GM19372 (cell line): Measurements from ENCODE around the gene STRIP1.
A peak's percentile ranks its signal among the peaks of the same experiment; 100 is the strongest.
"Not testable (repeated sequence)": the region's sequence is repeated elsewhere in the genome, so short reads cannot be mapped to it uniquely, and the experiment has no call there.

Experiments
- ATAC-seq: cut with Tn5 transposase; IDR thresholded peaks from one replicate; pipeline ENCODE4 v1.9.1; 2021; ENCODE audit warnings: mild to moderate bottlenecking, low read depth, moderate library complexity; ENCODE audit not compliant: unreplicated experiment

STRIP1 gene

GRCh38 chr1:110008971-110009565 is 25.4 kb upstream of the STRIP1 start:
- no peak for ATAC-seq

- peak; percentile 98 for ATAC-seq
Observed at GRCh38 chr1:110011527-110012041, 22.8 kb upstream of the STRIP1 start.

DNA sequence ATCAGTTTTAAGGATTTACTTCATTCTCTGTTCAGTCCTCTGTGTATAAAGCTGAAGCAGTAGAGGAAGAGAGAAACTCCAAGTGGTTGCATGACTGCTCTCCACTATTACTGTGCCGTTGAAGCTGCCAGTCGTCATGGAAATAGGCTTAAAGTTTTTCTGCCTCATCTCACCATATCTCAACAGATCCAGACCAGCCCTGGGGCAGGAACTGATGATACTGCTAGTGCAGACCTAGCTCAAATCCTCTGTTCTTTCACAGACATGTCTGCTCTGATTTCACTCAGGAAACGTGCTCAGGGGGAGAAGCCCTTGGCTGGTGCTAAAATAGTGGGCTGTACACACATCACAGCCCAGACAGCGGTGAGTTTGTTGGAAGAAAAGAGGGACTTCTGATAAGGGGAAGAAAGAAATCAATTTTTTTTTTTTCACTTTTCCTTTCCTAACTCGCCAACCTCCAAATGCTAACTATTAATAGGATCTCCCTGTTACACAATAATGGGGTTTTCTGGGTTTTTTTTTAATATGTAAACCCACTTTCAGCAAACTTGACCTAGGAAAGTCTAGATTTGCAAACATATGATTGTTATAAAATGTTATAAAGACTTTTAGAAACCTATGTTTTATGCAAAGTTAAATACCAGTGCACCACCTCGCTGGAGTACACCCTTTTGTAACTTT is 22.2 kb upstream of the STRIP1 start:
- peak; percentile 55 for ATAC-seq

DNA sequence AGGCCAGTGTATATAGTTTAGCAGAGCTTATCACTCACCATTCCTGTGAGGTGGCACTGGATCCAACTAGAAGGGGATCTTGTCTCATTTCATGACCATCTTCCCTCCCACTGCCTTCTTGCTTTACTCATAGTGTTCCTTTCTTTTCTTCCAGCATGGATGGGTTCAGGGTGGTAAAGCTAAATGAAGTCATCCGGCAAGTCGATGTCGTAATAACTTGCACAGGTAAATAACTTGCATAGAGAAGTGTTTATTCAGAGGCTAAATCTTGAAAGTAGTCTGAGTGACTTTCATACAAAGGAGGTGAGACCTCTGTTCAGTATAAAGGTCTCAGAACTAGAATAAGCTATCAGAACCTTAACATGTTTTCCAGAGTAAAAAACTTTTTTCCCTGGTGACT is 16.6 kb upstream of the STRIP1 start:
- no peak for ATAC-seq

DNA sequence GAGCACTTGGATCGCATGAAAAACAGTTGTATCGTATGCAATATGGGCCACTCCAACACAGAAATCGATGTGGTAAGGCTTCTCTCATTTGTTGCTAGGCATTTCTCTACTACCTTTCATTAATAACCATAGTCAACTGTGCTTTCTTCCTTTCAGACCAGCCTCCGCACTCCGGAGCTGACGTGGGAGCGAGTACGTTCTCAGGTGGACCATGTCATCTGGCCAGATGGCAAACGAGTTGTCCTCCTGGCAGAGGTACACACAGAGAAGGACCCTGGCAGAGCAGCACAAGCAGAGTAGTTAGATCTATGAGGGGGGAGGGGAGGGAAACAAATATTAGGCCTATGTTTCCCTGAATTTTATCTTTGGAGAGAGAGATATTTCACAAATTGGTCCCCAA is 16.0 kb upstream of the STRIP1 start:
- no peak for ATAC-seq

- no peak for ATAC-seq
Observed at GRCh38 chr1:110019770-110020169, 14.7 kb upstream of the STRIP1 start.

GRCh38 chr1:110021285-110021684 is 13.1 kb upstream of the STRIP1 start:
- ATAC-seq, result no peak

- no peak for ATAC-seq
Observed at GRCh38 chr1:110024613-110025012, 9.8 kb upstream of the STRIP1 start.

DNA sequence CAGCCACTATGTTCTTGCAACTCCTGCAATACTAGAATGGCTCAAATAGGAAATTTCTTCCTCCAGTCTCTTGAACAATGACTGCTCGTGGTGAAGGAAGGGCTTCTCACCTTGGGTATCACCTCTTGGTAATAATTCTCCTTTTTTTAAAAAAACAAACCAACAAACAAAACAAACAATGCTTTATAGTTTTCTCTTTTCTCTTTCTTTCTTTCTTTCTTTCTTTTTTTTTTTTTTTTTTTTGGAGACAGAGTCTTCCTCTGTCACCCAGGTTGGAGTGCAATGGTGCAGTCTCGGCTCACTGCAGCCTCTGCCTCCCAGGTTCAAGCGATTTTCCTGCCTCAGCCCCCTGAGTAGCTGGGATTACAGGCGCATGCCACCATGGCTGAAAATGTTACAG is 3.7 kb upstream of the STRIP1 start:
- ATAC-seq, result not testable (repeated sequence)

DNA sequence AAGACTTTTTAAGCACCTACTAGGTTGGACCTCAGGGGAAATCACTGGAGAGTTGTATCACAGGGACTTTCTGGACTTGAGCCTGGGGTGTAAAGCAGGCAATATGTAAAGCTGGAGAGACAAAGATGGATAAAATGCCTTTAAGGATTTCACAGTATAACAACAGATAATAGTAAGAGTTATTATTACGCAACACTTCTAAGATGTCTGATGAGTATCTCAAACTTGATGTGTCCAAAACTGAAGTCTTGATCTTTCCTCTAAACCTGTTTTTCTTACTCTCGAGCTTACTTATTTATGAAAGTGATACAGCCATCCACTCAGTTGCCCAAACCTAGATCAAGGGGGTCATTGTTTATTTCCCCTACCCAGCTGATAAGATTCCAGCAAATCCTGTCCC is 2.1 kb upstream of the STRIP1 start:
- ATAC-seq, result no peak

GRCh38 chr1:110033421-110033820 is 1.0 kb upstream of the STRIP1 start:
- no peak for ATAC-seq

DNA sequence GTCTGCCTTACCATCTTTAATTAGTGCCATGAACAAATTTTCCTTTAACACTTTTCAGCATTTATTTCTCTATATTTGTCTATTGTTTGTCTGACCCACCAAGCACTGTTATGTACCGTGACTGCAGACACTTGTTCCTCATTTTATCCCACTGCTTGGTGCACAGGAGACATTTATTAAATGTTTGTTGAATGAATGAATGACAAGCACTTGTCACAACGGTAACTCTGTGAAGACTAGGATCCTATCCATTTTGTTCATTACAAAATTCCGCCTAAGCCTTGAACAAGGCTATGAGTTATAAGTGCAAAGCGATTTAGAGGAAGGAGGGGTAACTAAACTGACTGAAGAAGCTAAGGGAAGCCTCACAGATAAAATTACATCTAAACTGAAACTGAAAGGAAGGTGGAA is 379 bp upstream of the STRIP1 start:
- no peak for ATAC-seq

GRCh38 chr1:110035236-110035752 is 870 bp downstream of the STRIP1 start:
- peak; percentile 19 for ATAC-seq

GRCh38 chr1:110038271-110038670 is 3.8 kb downstream of the STRIP1 start:
- no peak for ATAC-seq

DNA sequence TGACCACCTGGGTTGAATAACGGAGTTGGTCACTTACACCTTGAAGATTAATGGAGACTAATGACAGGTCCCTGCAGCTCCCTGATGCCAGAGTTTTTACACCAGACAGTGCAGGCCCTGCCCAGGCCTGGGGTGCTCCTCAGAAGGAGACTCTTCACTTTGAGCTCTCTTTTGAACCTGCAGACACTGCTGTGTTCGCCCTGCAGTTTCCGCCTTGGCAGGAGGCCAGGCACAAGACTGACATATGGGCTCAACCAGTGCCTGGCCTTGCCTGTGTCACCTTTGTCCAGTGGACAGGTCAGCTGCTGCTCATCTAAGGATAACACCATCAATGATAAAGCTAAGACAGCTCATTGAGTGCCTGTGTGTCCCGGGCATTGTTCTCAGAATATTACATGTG is 5.2 kb downstream of the STRIP1 start:
- ATAC-seq, result no peak

- ATAC-seq, result no peak
Observed at GRCh38 chr1:110040548-110040947, 6.1 kb downstream of the STRIP1 start.

DNA sequence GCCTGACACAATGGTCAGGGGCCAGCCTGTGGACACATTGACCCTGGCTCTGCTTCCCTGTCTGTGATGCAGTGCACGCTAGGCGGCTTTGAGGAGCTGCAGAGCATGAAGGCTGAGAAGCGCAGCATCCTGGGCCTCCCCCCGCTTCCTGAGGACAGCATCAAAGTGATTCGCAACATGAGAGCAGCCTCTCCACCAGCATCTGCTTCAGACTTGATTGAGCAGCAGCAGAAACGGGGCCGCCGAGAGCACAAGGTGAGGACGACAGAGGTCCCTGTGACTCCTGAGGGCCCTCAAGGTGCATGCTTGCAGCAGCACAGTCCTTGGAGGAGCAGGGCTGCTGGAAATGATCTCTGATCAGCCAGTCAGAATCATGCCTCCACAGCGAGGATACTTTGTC is 8.6 kb downstream of the STRIP1 start:
- ATAC-seq, result no peak

DNA sequence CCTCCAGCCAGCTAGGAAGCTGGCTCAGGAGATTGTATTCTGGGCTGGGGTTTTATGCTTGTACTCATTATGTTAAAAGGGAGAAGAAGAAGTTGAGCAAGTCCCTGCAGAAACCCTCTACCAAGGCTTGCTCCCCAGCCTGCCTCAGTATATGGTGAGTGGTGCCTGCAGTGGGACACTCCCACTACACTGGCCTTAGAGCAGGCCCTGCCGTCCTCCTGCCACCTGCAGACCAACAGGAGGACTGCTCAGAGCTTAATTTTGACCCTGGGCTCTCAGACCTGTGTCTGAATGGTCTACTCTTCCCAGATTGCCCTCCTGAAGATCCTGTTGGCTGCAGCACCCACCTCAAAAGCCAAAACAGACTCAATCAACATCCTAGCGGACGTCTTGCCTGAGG is 13.0 kb downstream of the STRIP1 start:
- ATAC-seq, result no peak

GRCh38 chr1:110048240-110048639 is 13.8 kb downstream of the STRIP1 start:
- ATAC-seq, result no peak

DNA sequence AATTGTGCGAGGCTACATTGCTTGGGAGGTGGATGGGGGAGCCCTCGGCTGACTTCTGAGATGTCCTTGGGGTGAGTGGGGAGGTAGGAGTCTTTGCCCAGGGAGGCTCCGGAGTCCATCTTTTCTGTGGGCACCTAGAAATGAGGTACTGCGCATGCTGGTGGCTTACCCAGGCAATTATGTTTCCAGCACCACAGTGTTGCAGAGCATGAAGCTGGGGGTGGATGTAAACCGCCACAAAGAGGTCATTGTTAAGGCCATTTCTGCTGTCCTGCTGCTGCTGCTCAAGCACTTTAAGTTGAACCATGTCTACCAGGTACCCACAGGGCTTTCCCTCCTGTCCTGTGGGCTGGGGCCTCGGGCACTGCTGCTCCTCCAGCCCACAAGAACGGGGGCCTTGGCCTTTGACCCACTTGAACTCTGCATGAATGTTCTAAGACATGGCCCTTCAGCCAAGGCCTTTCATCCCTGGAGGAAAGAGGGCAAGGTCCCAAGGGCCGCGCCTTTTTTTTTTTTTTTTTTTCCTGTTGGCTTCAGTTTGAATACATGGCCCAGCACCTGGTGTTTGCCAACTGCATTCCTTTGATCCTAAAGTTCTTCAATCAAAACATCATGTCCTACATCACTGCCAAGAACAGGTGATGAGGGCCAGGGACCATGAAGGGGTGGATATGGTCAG is 14.6 kb downstream of the STRIP1 start:
- ATAC-seq, result no peak

DNA sequence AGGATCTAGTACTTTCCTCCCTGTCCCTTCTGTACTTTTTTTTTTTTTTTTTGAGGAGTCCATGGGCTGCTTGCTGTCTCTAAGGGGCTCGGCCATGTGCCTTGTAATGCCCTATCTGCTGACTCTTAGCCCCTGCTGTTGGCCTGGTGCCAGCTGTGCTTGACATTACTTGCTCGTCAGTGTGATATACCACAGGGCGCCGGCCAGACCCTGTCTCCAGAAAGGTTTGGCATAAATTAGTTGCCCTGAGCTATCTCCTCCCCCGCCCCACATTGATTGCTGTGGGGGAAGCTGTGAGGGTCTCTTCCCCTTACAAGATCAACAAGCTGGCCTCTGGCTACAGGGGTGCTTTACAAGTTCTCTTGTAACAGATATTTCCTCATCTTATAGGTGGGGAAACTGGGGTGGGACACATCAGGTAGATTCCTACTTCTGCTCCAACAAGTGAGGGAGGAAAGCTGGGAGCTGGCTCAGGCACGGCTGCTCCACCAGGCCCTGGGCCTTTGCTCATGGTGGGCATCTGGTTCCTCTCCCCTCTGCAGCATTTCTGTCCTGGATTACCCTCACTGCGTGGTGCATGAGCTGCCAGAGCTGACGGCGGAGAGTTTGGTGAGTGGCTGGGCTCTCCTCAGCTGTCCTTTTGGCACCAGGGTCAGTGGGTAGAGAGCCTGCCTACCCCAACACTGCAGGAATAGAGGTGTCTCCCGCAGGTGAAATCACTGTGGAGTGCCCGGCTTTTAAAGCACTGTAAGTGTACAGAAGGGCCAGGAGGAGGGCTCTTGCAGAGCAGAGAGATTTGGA is 15.6 kb downstream of the STRIP1 start:
- ATAC-seq, result no peak
